A673 (cell line): Measurements from ENCODE around the gene ABR. TPM values are rescaled to one million over a fixed set of nuclear protein-coding genes. Genes with fewer than 3 reads are reported as not detected.

Experiments
- BruUV-seq: library from RNA; stranded (reverse); fragments of 400-500 nt; replicated peaks from 2 replicates; lab custom pipeline; 2021; lab: Mats Ljungman, UMichigan
- CTCF ChIA-PET: fragments of 300-600 bp; sonication (Branson Sonifier 250); formaldehyde crosslinking; loops from one replicate; lab custom pipeline; 2022; ENCODE audit warnings: antibody characterized with exemption; lab: Charles Lee
- POLR2A ChIA-PET: fragments of 300-600 bp; sonication (Branson Sonifier 250); formaldehyde crosslinking; loops from one replicate; lab custom pipeline; 2022; ENCODE audit warnings: antibody characterized with exemption; ENCODE audit not compliant: low non-redundant PET; lab: Charles Lee
- DNase-seq: peaks from one replicate; pipeline ENCODE4 v3.0.0-alpha.2; 2015; ENCODE audit warnings: low spot score
- H3K27ac ChIP-seq: fragments of 200-600 bp; sonication (generic); 2 replicates; pipeline ENCODE4 v1.5.1; 2016; ENCODE audit warnings: mixed run types, low read depth, mild to moderate bottlenecking, mixed read lengths, antibody characterized with exemption, low read length; ENCODE audit not compliant: poor library complexity, severe bottlenecking
- H3K27me3 ChIP-seq: fragments of 200-600 bp; sonication (generic); replicated peaks from 2 replicates; pipeline ENCODE4 v1.6.1; 2017; ENCODE audit warnings: mixed run types, low read depth, mild to moderate bottlenecking, mixed read lengths, antibody characterized with exemption, low read length; ENCODE audit not compliant: insufficient read depth, poor library complexity
- H3K36me3 ChIP-seq: fragments of 200-600 bp; sonication (generic); 2 replicates; pipeline ENCODE4 v1.6.1; 2016; ENCODE audit warnings: mixed run types, mild to moderate bottlenecking, mixed read lengths, antibody characterized with exemption, low read length; ENCODE audit not compliant: insufficient read depth, poor library complexity, severe bottlenecking
- H3K4me1 ChIP-seq: fragments of 200-600 bp; sonication (generic); 2 replicates; pipeline ENCODE4 v1.6.1; 2017; ENCODE audit warnings: mixed run types, mild to moderate bottlenecking, mixed read lengths, antibody characterized with exemption, low read length; ENCODE audit not compliant: insufficient read depth, poor library complexity, severe bottlenecking
- H3K4me3 ChIP-seq: fragments of 200-600 bp; sonication (generic); 2 replicates; pipeline ENCODE4 v1.5.1; 2016; ENCODE audit warnings: low read depth, mixed run types, mild to moderate bottlenecking, mixed read lengths, low read length; ENCODE audit not compliant: poor library complexity, severe bottlenecking
- H3K9me3 ChIP-seq: fragments of 200-600 bp; sonication (generic); 2 replicates; pipeline ENCODE4 v1.6.1; 2016; ENCODE audit warnings: mixed run types, low read depth, mild to moderate bottlenecking, mixed read lengths, antibody characterized with exemption, low read length; ENCODE audit not compliant: poor library complexity, severe bottlenecking
- CTCF ChIP-seq: fragments of 300-800, 200-600 bp; sonication (generic); conservative IDR thresholded peaks from 2 replicates; pipeline ENCODE4 v1.5.1; 2017; ENCODE audit warnings: low read depth, mild to moderate bottlenecking, antibody characterized with exemption, low read length, moderate library complexity, mixed read lengths
- EZH2 ChIP-seq: fragments of 200-600 bp; sonication (generic); IDR thresholded peaks from 2 replicates; pipeline ENCODE4 v1.6.1; 2017; ENCODE audit warnings: borderline replicate concordance, low read depth, mild to moderate bottlenecking, mixed read lengths, antibody characterized with exemption, low read length; ENCODE audit not compliant: poor library complexity, severe bottlenecking
- intact Hi-C: fragments of 100-400 bp; cut with micrococcal nuclease; formaldehyde crosslinking; loops from one replicate; pipeline ENCODE4 v1.10.0; 2022; ENCODE audit not compliant: unreplicated experiment
- total RNA-seq: library from RNA; stranded (reverse); gene quantifications from 2 replicates; pipeline ENCODE4 v1.2.3, GENCODE V29; 2021

Gene ABR
- total RNA-seq, 1 experiment from 2014 or later: 47.6 TPM

- ChIA-PET POLR2A (no interaction called here), CTCF (no interaction called here)
- no peak overlapping the region for H3K27ac ChIP-seq
- TF ChIP-seq EZH2 (no peak), CTCF (no peak)
- no peaks in the 10 kb centered on the region for H3K27me3 ChIP-seq
- DNase-seq: no peak
- H3K4me1 ChIP-seq: peaks cover 3% of the 10 kb centered on the region
- intact Hi-C loops: loop anchor here (5.0 kb wide), 1 partner anchor 572 kb away; a partner anchor contains a TSS
- no peaks in the 10 kb centered on the region for H3K9me3 ChIP-seq
- no peak overlapping the region for H3K4me3 ChIP-seq
- BruUV-seq: no TSS peak
- H3K36me3 ChIP-seq: no peaks in the 10 kb centered on the region
Observed at GRCh38 chr17:983921-984320, 195.9 kb downstream of the ABR start.

GRCh38 chr17:981292-981658 lies 198.5 kb downstream of the ABR start:
- DNase-seq: no peak
- peaks cover 8% of the 10 kb centered on the region for H3K4me1 ChIP-seq
- H3K27ac ChIP-seq: no peak overlapping the region
- TF ChIP-seq EZH2 (no peak), CTCF (0 out of 2 replicates have a peak, but pooled peaks have one; percentile 15)
- intact Hi-C loops: loop anchor here (1.0 to 5.0 kb wide), 2 partner anchors 186 to 569 kb away; a partner anchor contains a TSS
- H3K36me3 ChIP-seq: no peaks in the 10 kb centered on the region
- H3K27me3 ChIP-seq: peaks cover 26% of the 10 kb centered on the region
- CTCF ChIA-PET: interaction anchor here (0.6 to 1.6 kb wide), 17 partner anchors 15 to 570 kb away, joined by 3 to 20 read pairs (median 5); partner anchors contain the start of genes GEMIN4, TIMM22 and VPS53
- no peaks in the 10 kb centered on the region for H3K9me3 ChIP-seq
- POLR2A ChIA-PET: no interaction called here
- no TSS peak for BruUV-seq
- H3K4me3 ChIP-seq: no peak overlapping the region

GRCh38 chr17:980406-981291 lies 199.1 kb downstream of the ABR start:
- DNase-seq: peak; percentile 94
- Histone ChIP-seq H3K4me3 (peak overlapping the region; percentile 54), H3K9me3 (no peaks in the 10 kb centered on the region), H3K27me3 (peaks cover 32% of the 10 kb centered on the region), H3K36me3 (no peaks in the 10 kb centered on the region), H3K4me1 (peaks cover 8% of the 10 kb centered on the region), H3K27ac (no peak overlapping the region)
- no TSS peak for BruUV-seq
- CTCF ChIA-PET: interaction anchor here (0.6 to 1.6 kb wide), 21 partner anchors 16 to 570 kb away, joined by 3 to 20 read pairs (median 4); partner anchors contain the start of genes CRK, GEMIN4, TIMM22 and VPS53
- intact Hi-C loops: loop anchor here (1.0 to 5.0 kb wide), 2 partner anchors 185 to 568 kb away; a partner anchor contains a TSS
- no peak for TF ChIP-seq EZH2
- TF ChIP-seq CTCF: peak; percentile 80
- POLR2A ChIA-PET: no interaction called here
